BLaER1 (cell line): Measurements from ENCODE around the gene CAMK2N1.

Source experiments
- H3K27ac ChIP-seq: shearing (Covaris generic); formaldehyde crosslinking; 2 replicates; pipeline ENCODE4 v1.8.1; 2022
- H3K27me3 ChIP-seq: shearing (Covaris generic); formaldehyde crosslinking; 2 replicates; pipeline ENCODE4 v1.8.1; 2022
- H3K36me3 ChIP-seq: shearing (Covaris generic); formaldehyde crosslinking; 2 replicates; pipeline ENCODE4 v1.8.1; 2022
- H3K4me1 ChIP-seq: shearing (Covaris generic); formaldehyde crosslinking; 2 replicates; pipeline ENCODE4 v1.8.1; 2022
- H3K4me2 ChIP-seq: shearing (Covaris generic); formaldehyde crosslinking; 2 replicates; pipeline ENCODE4 v1.8.1; 2022
- H3K4me3 ChIP-seq: shearing (Covaris generic); formaldehyde crosslinking; 2 replicates; pipeline ENCODE4 v1.8.1; 2022
- H3K9ac ChIP-seq: shearing (Covaris generic); formaldehyde crosslinking; 2 replicates; pipeline ENCODE4 v1.8.1; 2022
- H3K9me3 ChIP-seq: shearing (Covaris generic); formaldehyde crosslinking; 2 replicates; pipeline ENCODE4 v1.8.1; 2022
- H4K20me1 ChIP-seq: shearing (Covaris generic); formaldehyde crosslinking; 2 replicates; pipeline ENCODE4 v1.8.1; 2022
- Cebpa-rat ChIP-seq: shearing (Covaris generic); IDR thresholded peaks from 2 replicates; pipeline ENCODE4 v1.8.1; 2022

CAMK2N1 gene

DNA sequence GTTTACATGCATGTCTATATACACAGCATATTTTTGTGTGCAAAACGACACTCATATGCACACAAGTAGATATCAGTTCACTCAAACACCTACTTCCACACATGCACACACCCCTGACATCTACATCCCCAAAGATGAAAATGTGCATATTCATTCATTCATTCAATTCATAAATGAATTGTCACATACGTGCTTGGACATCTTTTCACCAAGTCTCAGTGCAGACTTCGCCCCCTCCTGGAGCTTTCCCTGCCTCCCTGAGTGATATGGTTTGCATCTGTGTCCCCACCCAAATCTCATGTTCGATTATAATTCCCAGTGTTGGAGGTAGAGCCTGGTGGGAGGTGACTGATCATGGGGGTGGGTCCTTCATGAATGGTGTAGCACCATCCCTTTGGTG lies 53.1 kb downstream of the CAMK2N1 start:
- Histone ChIP-seq H4K20me1 (no peaks in the 10 kb centered on the region), H3K9me3 (no peaks in the 10 kb centered on the region), H3K4me1 (peaks cover 5% of the 10 kb centered on the region), H3K36me3 (no peaks in the 10 kb centered on the region), H3K4me2 (no peak overlapping the region), H3K27me3 (no peaks in the 10 kb centered on the region), H3K9ac (no peak overlapping the region), H3K27ac (no peak overlapping the region), H3K4me3 (no peak overlapping the region)
- no peak for TF ChIP-seq Cebpa-rat
